SK-N-SH (cell line): Measurements from ENCODE around the gene KCND1.

Source experiments
- CTCF ChIP-seq: fragments of 200-600 bp; sonication (generic); IDR thresholded peaks from 2 replicates; pipeline ENCODE4 v1.6.1; 2017; ENCODE audit warnings: antibody characterized with exemption, mild to moderate bottlenecking, moderate library complexity
- FOXM1 ChIP-seq: IDR thresholded peaks from 2 replicates; pipeline ENCODE4 v1.4.0; 2012; ENCODE audit warnings: low read depth, mild to moderate bottlenecking
- GATA2 ChIP-seq: sonication (generic); formaldehyde crosslinking; IDR thresholded peaks from 2 replicates; pipeline ENCODE4 v1.5.0; 2020; ENCODE audit warnings: mild to moderate bottlenecking, missing genetic modification reagents
- MXI1 ChIP-seq: IDR thresholded peaks from 2 replicates; pipeline ENCODE4 v1.6.1; 2012; ENCODE audit warnings: mild to moderate bottlenecking, low read depth, low read length, improper control_type of control experiment
- NFIC ChIP-seq: IDR thresholded peaks from 2 replicates; pipeline ENCODE4 v1.4.0; 2012; ENCODE audit warnings: borderline replicate concordance
- POLR2AphosphoS5 ChIP-seq: IDR thresholded peaks from 2 replicates; pipeline ENCODE4 v1.6.1; 2012; ENCODE audit warnings: low read depth, low read length
- SIN3A ChIP-seq: IDR thresholded peaks from 2 replicates; pipeline ENCODE4 v1.6.1; 2012; ENCODE audit warnings: low read depth, mild to moderate bottlenecking, low read length, moderate library complexity, borderline replicate concordance
- SMC3 ChIP-seq: IDR thresholded peaks from 2 replicates; pipeline ENCODE4 v1.6.1; 2012; ENCODE audit warnings: low read depth, low read length, improper control_type of control experiment
- USF2 ChIP-seq: fragments of 150-350 bp; IDR thresholded peaks from 2 replicates; pipeline ENCODE4 v1.6.1; 2017; ENCODE audit warnings: antibody characterized with exemption, low read length, low read depth, borderline replicate concordance
- YY1 ChIP-seq: IDR thresholded peaks from 2 replicates; pipeline ENCODE4 v1.4.0; 2012; ENCODE audit warnings: low read depth, mild to moderate bottlenecking
- TF ChIP-seq, protein P1 (sequence below): IDR thresholded peaks from 2 replicates; pipeline ENCODE4 v1.6.1; 2012; ENCODE audit warnings: mild to moderate bottlenecking, low read depth, low read length, moderate library complexity

- TF ChIP-seq CTCF: no peak
- no peak for TF ChIP-seq USF2
- no peak for TF ChIP-seq SIN3A
- TF ChIP-seq POLR2AphosphoS5: no peak
- no peak for TF ChIP-seq GATA2
- no peak for TF ChIP-seq NFIC
- no peak for TF ChIP-seq SMC3
- no peak for TF ChIP-seq YY1
- no peak for TF ChIP-seq FOXM1
- TF ChIP-seq, protein P1, sequence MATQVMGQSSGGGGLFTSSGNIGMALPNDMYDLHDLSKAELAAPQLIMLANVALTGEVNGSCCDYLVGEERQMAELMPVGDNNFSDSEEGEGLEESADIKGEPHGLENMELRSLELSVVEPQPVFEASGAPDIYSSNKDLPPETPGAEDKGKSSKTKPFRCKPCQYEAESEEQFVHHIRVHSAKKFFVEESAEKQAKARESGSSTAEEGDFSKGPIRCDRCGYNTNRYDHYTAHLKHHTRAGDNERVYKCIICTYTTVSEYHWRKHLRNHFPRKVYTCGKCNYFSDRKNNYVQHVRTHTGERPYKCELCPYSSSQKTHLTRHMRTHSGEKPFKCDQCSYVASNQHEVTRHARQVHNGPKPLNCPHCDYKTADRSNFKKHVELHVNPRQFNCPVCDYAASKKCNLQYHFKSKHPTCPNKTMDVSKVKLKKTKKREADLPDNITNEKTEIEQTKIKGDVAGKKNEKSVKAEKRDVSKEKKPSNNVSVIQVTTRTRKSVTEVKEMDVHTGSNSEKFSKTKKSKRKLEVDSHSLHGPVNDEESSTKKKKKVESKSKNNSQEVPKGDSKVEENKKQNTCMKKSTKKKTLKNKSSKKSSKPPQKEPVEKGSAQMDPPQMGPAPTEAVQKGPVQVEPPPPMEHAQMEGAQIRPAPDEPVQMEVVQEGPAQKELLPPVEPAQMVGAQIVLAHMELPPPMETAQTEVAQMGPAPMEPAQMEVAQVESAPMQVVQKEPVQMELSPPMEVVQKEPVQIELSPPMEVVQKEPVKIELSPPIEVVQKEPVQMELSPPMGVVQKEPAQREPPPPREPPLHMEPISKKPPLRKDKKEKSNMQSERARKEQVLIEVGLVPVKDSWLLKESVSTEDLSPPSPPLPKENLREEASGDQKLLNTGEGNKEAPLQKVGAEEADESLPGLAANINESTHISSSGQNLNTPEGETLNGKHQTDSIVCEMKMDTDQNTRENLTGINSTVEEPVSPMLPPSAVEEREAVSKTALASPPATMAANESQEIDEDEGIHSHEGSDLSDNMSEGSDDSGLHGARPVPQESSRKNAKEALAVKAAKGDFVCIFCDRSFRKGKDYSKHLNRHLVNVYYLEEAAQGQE: no peak
- TF ChIP-seq MXI1: 0 out of 2 replicates have a peak, but pooled peaks have one; percentile 26
These were observed 51.5 kb downstream of the KCND1 start for GRCh38 chrX:48919947-48920717.
